Stimulated activated CD4-positive, alpha-beta T cell treated with anti-CD3 and anti-CD28 coated beads, TNF-alpha, amount 100 ng/mL, for 4 hours (primary cell): ENCODE data around the gene ZNF77.
"Not testable (repeated sequence)": the region's sequence is repeated elsewhere in the genome, so short reads cannot be mapped to it uniquely, and the experiment has no call there.

Experiments
- DNase-seq, 3 experiments: peaks; one replicate each; pipeline ENCODE4 v3.0.0-alpha.2; 2020; ENCODE audit warnings: low read depth in 3 of 3

The ZNF77 gene

GRCh38 chr19:2944775-2945574 lies at the start of gene ZNF77:
Gene ZNF77, minus strand, starts transcription at chr19:2944971. Its CDS starts 131 bp downstream, at chr19:2944840.
- DNase-seq: peak; percentile 98 to 99 (median 98)

- DNase-seq: no peak
Observed at GRCh38 chr19:2993579-2993978, 48.8 kb upstream of the ZNF77 start.

- no peak for DNase-seq
Observed at GRCh38 chr19:2992958-2993357, 48.2 kb upstream of the ZNF77 start.

- DNase-seq: not testable (repeated sequence)
Observed at GRCh38 chr19:2992333-2992732, 47.6 kb upstream of the ZNF77 start.

- DNase-seq: no peak
Observed at GRCh38 chr19:2989236-2989946, 44.6 kb upstream of the ZNF77 start.

- DNase-seq: no peak
Observed at GRCh38 chr19:2988568-2988967, 43.8 kb upstream of the ZNF77 start.

GRCh38 chr19:2987797-2988196 lies 43.0 kb upstream of the ZNF77 start:
- no peak for DNase-seq

- DNase-seq: no peak
Observed at GRCh38 chr19:2986951-2987524, 42.3 kb upstream of the ZNF77 start.

- DNase-seq: no peak
Observed at GRCh38 chr19:2984215-2984528, 39.4 kb upstream of the ZNF77 start.

- DNase-seq: no peak
Observed at GRCh38 chr19:2983351-2984214, 38.8 kb upstream of the ZNF77 start.

GRCh38 chr19:2982983-2983350 lies 38.2 kb upstream of the ZNF77 start:
- DNase-seq: no peak

- DNase-seq: no peak
Observed at GRCh38 chr19:2982561-2982960, 37.8 kb upstream of the ZNF77 start.

- no peak for DNase-seq
Observed at GRCh38 chr19:2981898-2982297, 37.1 kb upstream of the ZNF77 start.

- DNase-seq: no peak
Observed at GRCh38 chr19:2978772-2979171, 34.0 kb upstream of the ZNF77 start.

GRCh38 chr19:2978166-2978767 lies 33.5 kb upstream of the ZNF77 start:
- DNase-seq: no peak

- no peak for DNase-seq
Observed at GRCh38 chr19:2977746-2978138, 33.0 kb upstream of the ZNF77 start.

GRCh38 chr19:2977001-2977745 lies 32.4 kb upstream of the ZNF77 start, which contains the start of gene TLE6:
Gene TLE6, plus strand, starts transcription at chr19:2977564. Its CDS starts 670 bp downstream, at chr19:2978234.
- DNase-seq: peak; percentile 82 to 91 (median 88)

GRCh38 chr19:2976609-2977000 lies 31.8 kb upstream of the ZNF77 start:
- no peak for DNase-seq

GRCh38 chr19:2974342-2975041 lies 29.7 kb upstream of the ZNF77 start:
- no peak for DNase-seq

GRCh38 chr19:2973229-2973628 lies 28.5 kb upstream of the ZNF77 start:
- DNase-seq: no peak
